Measurements from ENCODE around the gene SETD1A.
A peak's percentile ranks its signal among the peaks of the same experiment; 100 is the strongest.
"Not testable (repeated sequence)": the region's sequence is repeated elsewhere in the genome, so short reads cannot be mapped to it uniquely, and the experiment has no call there.

SETD1A gene

GRCh38 chr16:30930160-30930571 is 27.4 kb upstream of the SETD1A start:
- no peak for DNase-seq

GRCh38 chr16:30931068-30931650 is 26.4 kb upstream of the SETD1A start:
- DNase-seq = no peak

- peak; percentile 11 for DNase-seq
Measured at GRCh38 chr16:30934827-30935557, 22.6 kb upstream of the SETD1A start.

DNA sequence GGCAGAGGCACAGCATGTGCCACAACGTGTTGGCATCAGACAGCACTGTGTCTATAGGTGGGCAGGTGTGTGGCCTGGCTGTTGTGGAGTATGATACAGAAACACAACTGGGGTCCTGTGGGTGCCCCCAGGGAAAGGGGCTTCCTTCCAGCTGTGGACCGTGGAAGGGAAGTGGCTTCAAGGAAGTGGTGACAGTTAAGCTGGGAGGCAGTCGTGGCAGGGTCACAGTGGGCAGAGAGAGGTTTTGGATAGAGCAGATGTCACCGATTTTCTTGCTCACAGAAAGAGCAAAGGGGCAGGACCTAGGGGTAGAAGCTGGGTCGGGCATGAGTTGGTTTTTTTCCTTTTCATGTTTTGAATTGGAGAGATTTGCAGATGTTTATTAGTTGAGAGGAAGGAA is 19.9 kb upstream of the SETD1A start:
- DNase-seq = no peak

GRCh38 chr16:30939571-30939970 is 18.0 kb upstream of the SETD1A start:
- DNase-seq = not testable (repeated sequence)

- DNase-seq = no peak
Measured at GRCh38 chr16:30941600-30942425, 15.7 kb upstream of the SETD1A start.

- DNase-seq = no peak
Measured at GRCh38 chr16:30942426-30942806, 15.1 kb upstream of the SETD1A start.

DNA sequence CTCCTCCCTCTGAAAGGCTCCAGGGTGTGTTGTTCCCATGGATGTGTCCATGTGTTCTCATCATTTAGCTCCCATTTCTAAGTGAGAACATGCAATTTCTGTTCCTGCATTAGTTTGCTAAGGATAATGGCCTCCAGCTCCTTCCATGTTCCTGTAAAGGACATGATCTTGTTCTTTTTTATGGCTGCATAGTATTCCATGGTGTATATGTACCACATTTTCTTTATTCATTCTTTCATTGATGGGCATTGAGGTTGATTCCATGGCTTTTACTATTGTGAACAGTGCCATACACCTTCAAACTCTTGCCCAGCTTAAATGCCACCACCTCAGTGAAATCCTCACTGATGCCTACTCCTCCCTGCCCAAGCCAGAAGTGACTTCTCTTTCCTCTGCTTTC is 13.2 kb upstream of the SETD1A start:
- no peak for DNase-seq

DNA sequence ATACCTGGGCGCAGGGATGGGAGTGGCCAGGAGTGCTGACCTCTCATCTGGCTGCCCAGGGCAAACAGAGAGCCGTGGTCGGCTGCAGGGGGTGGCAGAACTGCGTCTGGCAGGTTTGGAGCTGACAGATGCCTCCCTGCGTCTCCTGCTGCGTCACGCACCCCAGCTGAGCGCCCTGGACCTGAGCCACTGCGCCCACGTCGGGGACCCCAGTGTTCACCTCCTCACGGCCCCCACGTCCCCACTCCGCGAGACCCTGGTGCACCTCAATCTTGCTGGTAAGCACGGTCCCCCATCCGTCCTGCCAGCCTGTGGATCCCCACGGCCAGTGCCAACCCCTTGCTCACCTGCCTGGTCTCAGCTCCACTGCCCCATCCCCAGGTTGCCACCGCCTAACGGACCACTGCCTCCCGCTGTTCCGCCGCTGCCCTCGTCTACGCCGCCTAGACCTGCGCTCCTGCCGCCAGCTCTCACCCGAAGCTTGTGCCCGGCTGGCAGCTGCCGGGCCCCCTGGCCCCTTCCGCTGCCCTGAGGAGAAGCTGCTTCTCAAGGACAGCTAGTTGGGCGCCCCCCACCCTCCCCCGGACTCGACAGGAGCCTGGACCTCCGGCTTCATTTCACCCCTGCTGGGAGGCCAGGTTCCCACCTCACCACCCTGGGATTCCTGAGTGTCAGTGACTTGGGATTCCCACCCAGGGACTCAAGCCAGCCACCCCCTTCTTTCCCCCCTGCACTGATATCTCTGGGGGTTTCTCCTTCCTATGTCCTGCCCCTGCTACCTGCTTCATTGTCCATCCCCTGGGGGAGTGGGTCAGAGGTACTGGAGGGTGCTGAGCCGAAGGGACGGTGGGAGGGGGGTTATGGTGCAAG is 10.6 kb upstream of the SETD1A start:
- DNase-seq = no peak

GRCh38 chr16:30947541-30947858 is 10.1 kb upstream of the SETD1A start:
- DNase-seq = no peak

- DNase-seq = no peak
Measured at GRCh38 chr16:30947859-30948666, 9.5 kb upstream of the SETD1A start.

GRCh38 chr16:30948667-30949649 is 8.6 kb upstream of the SETD1A start, which contains the start of gene ORAI3:
TSS of gene ORAI3 (plus strand) at chr16:30949068. CDS start at chr16:30949290, 222 bp downstream.
- peak; percentile 29 for DNase-seq

DNA sequence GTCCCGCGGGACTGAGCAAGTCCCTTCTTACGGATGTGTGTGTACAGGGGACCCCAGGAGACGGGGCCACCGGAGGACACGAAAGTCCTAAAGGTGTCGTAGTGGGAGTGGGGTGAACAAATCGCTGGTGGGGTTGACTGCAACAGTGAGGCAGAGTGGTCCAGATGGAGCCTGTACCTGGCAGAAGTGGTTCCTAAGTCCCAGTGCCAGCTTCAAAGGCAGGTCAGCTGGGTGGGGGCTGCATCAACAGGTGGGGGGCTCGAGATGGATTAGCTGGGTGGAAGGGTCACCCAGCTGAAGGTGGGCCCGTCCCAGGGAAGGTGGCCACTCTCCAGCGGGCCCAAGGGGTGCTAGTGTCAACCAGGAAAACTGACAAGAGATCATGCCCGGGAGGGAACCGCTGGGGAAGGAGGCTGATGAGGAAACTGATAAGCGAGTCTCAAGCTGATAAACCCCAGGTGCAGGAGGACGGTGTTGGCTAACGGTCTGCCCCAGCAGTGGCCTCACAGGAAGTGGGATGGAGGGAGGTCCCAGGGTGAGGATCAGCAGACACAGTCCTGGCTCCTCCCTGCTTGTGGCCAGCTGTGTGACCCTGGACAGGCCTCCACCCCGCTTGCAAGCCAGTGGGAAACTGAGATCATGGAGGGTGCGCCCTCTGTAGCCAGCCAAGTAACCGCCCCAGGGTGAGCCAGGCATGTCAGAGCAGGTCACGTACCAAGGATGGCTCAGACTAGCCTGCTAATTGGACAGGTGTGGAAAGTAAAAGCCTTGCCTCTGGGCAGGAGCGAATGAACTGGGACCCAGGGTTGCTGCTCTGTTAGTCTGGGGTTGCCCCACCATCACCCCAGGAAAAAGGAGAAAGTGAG is 7.7 kb upstream of the SETD1A start:
- DNase-seq = no peak

DNA sequence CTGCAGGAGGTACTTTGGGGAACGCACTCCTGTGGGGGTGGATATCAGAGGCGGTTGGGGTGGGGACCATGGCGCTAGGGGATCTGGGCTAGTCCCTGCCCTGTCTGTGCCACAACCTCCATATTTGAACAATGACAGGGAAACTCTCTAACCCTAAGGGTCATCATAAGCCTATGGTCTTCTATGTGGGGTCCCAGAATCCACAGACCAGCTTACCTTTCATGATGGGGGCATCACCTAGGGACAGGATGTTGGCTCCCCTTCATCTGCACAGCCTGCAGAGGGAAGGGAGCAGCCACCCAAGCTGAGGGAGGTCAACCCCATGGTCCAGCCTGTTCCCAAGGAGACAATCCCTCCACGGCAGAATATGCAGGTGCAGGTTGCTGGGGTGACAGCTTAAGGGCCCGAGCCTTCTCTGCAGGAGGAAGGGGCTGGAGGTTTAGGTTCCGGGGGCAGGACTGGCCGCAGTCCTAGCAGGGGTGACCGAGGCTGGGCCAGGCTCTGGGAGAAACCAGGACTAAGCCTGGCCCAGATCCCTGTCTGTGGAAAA is 7.0 kb upstream of the SETD1A start:
- no peak for DNase-seq

DNA sequence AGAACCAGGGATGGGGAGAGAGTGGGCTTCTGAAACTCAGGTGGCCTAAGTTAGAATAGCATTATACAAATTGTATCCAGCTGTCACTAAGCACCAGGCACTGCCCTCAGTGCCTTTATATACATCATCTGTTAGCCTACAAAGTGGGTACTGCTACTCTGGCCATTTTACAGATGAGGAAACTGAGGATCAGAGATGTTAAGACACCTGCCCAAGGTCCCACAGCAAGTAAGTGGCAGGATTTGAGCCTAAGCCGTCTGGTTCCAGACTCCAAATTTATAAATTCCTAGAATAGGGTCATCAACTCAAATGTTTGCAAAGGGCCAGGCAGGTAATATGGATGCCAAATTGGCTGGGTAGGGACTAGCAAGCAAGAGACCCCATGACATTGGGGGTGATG is 6.4 kb upstream of the SETD1A start:
- DNase-seq = no peak

GRCh38 chr16:30951750-30952149 is 5.8 kb upstream of the SETD1A start:
- DNase-seq = no peak

DNA sequence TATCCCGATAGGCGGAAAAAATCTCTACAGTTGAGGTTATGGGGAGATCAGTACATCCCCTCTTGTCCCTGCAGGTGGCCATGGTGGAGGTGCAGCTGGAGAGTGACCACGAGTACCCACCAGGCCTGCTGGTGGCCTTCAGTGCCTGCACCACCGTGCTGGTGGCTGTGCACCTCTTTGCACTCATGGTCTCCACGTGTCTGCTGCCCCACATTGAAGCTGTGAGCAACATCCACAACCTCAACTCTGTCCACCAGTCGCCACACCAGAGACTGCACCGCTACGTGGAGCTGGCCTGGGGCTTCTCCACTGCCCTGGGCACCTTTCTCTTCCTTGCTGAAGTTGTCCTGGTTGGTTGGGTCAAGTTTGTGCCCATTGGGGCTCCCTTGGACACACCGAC is 4.4 kb upstream of the SETD1A start:
- DNase-seq = no peak

- peak; percentile 24 for DNase-seq
Measured at GRCh38 chr16:30953511-30954124, 3.9 kb upstream of the SETD1A start.

DNA sequence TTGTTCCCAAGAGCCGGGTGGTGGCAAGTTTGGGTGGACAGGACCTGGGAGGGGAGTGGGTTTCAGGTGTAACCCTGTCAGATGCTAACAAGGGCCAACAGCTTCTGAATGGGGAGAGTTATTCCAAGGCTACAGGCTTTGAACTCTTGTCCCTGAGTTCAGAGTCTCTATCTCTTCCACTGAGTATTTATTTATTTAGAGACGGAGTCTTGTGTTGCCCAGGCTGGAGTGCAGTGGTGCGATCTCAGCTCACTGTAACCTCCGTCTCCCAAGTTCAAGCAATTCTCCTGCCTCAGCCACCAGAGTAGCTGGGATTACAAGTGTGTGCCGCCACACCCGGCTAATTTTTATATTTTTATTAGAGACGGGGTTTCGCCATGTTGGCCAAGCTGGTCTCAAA is 2.6 kb upstream of the SETD1A start:
- no peak for DNase-seq
